ENCODE measurements around the gene SELENOO.

DNA sequence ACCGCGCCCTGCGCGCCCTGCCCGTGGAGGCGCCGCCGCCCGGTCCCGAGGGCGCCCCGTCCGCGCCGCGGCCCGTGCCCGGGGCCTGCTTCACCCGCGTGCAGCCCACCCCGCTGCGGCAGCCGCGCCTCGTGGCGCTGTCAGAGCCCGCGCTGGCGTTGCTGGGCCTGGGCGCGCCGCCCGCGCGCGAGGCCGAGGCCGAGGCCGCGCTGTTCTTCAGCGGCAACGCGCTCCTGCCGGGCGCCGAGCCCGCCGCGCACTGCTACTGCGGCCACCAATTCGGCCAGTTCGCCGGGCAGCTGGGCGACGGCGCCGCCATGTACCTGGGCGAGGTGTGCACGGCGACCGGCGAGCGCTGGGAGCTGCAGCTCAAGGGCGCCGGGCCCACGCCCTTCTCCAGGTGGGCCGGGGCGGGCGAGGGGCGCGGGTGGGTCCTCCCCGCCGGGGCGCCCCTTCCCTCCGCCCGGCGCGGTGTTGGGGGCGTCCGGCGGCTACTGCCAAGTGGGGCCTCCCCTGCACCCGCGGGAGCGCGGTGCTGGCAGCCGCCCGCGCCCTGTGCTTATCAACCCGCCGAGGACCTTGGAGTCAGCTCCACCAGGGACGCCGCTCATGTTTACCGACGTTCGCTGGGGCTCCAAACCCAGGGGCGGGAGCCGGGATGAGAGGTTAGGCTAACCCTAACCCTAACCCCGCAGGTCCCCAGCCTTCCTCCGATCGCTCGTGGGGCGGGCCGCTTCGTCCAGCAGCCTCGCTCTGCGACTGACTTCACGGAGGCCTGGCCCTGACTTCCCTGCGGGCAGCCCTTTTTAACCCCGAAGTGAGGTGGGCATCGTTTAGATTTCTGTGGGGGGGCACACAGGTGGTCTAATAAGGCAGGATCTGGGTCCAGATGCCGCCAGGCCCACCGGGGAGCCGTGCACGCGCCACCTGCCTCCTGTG lies 649 bp downstream of the SELENOO start:
- no peak for TF ChIP-seq POLR2A (IDR thresholded peaks at IDR 0.05)
- TF ChIP-seq, protein P1, sequence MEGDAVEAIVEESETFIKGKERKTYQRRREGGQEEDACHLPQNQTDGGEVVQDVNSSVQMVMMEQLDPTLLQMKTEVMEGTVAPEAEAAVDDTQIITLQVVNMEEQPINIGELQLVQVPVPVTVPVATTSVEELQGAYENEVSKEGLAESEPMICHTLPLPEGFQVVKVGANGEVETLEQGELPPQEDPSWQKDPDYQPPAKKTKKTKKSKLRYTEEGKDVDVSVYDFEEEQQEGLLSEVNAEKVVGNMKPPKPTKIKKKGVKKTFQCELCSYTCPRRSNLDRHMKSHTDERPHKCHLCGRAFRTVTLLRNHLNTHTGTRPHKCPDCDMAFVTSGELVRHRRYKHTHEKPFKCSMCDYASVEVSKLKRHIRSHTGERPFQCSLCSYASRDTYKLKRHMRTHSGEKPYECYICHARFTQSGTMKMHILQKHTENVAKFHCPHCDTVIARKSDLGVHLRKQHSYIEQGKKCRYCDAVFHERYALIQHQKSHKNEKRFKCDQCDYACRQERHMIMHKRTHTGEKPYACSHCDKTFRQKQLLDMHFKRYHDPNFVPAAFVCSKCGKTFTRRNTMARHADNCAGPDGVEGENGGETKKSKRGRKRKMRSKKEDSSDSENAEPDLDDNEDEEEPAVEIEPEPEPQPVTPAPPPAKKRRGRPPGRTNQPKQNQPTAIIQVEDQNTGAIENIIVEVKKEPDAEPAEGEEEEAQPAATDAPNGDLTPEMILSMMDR (IDR thresholded peaks at IDR 0.05) = no peak

Measured in thyroid gland (tissue), 4 donors.